Pancreas (tissue), 10 donors: ENCODE results near the gene MAZ. TPM values are rescaled to one million over a fixed set of nuclear protein-coding genes. Genes with fewer than 3 reads are reported as not detected.
A peak's percentile ranks its signal among the peaks of the same experiment; 100 is the strongest.

Experiments used
- ATAC-seq, 4 donors: fragments of 200-7000 bp; cut with Tn5 transposase; one replicate each; pipeline versions ENCODE4 v1.8.0 to v1.9.1; 2020; ENCODE audit warnings: mild to moderate bottlenecking in 4 of 4, moderate library complexity in 4 of 4
- DNase-seq, 6 donors: peaks; one replicate each; pipeline ENCODE4 v3.0.0-alpha.2; 2020
- FAIRE-seq: peaks from 2 replicates; lab custom pipeline; 2012; peaks lifted over from hg19 to GRCh38; lab: Jason Lieb, UNC
- H3K27ac ChIP-seq, 4 donors: fragments of 200-600 bp; sonication (generic); 1 replicate in 3 of 4; 2 replicates in 1 of 4; pipeline versions ENCODE4 v1.5.0 to v1.8.0; 2020
- H3K27me3 ChIP-seq, 4 donors: fragments of 200-600 bp; one replicate each; pipeline ENCODE4 v1.8.0; 2021
- H3K36me3 ChIP-seq, 3 donors: fragments of 200-600 bp; sonication (generic) in 1 of 3; one replicate each; pipeline versions ENCODE4 v1.5.0 to v1.8.0; 2020 to 2021
- H3K4me1 ChIP-seq, 3 donors: fragments of 200-600 bp; one replicate each; pipeline ENCODE4 v1.8.0; 2021
- H3K4me3 ChIP-seq, 4 donors: fragments of 200-600 bp; sonication (generic) in 2 of 4; one replicate each; pipeline versions ENCODE4 v1.5.0 to v1.8.0; 2020 to 2021
- H3K9me3 ChIP-seq, 4 donors: fragments of 200-600 bp; one replicate each; pipeline ENCODE4 v1.8.0; 2021
- CTCF ChIP-seq, 4 donors: fragments of 200-600 bp; sonication (generic) in 3 of 4; IDR thresholded peaks; one replicate each; pipeline versions ENCODE4 v1.5.0 to v1.8.0; 2021; ENCODE audit warnings: antibody characterized with exemption in 4 of 4
- WGBS, 2 donors: extraction: QIAGEN DNeasy Blood & Tissue Kit; methylation state at CpG; one replicate each; pipeline ENCODE4 v1.1.7; 2013; 5-methylcytosine and 5-hydroxymethylcytosine counted together
- intact Hi-C, 3 donors: fragments of 100-400 bp; cut with DNase I; formaldehyde crosslinking; loops; one replicate each; pipeline versions ENCODE4 v1.11.1 to v1.14.2; 2022
- polyA plus RNA-seq, 2 donors: library from polyadenylated mRNA; stranded (reverse); fragments of 200-250 nt; gene quantifications; one replicate each; pipeline ENCODE4 v1.2.3, GENCODE V29; 2013
- total RNA-seq, 6 donors: library from RNA; stranded (reverse); fragmentation: NEBNext Ultra II Directional in 4 of 6; extraction: Animal tissue kit (Norgen Biotek cat#: 25700) in 4 of 6; gene quantifications; one replicate each; pipeline versions ENCODE4 v1.2.1 to v1.2.4, GENCODE V29; 2021 to 2023
- donor health status: healthy with polysubstance abuse.
- donor health status: DM: no; HTN: no; CAD: no; lungs with moderate emphysema.
- donor health status: DM: no; HTN: no; CAD: no.
- donor health status: control.
- donor health status: control.
- donor health status: Bipolar disorder and iron deficiency.
- donor health status: DM: yes; HTN: yes; CAD: no.
- donor health status: DM: no; HTN: no; CAD: no.
- donor health status: DM: no; HTN: no; CAD: no.
- donor health status: DM: yes; HTN: yes; CAD: no.

MAZ gene
- total and polyA plus RNA-seq, 8 donors: 84.8 to 122 (median 96.2) TPM

- H3K27me3 ChIP-seq: no peaks in the 10 kb centered on the region
- intact Hi-C loops: loop anchor here in 1 of 3 donors (10.0 kb wide), 1 partner anchor 155 kb away; no protein-coding TSS in a partner anchor
- no peaks in the 10 kb centered on the region for H3K4me1 ChIP-seq
- no peak for TF ChIP-seq CTCF (IDR thresholded peaks at IDR 0.05)
- DNase-seq: no peak
- no peak overlapping the region for H3K27ac ChIP-seq
- no peak for FAIRE-seq
- H3K9me3 ChIP-seq: no peaks in the 10 kb centered on the region
- 75 to 77% methylated on average over 5 of the region's 5 CpGs for WGBS, 2 donors
- no peak for ATAC-seq
- no peak overlapping the region for H3K4me3 ChIP-seq
- peaks cover 0 to 23% (median 15%) of the 10 kb centered on the region in 3 donors for H3K36me3 ChIP-seq
Measured at GRCh38 chr16:29849505-29849904, 43.2 kb downstream of the MAZ start.

- Histone ChIP-seq H3K36me3 (peaks cover 0 to 19% (median 5%) of the 10 kb centered on the region in 3 donors), H3K4me1 (no peaks in the 10 kb centered on the region), H3K9me3 (no peaks in the 10 kb centered on the region), H3K27me3 (no peaks in the 10 kb centered on the region), H3K27ac (no peak overlapping the region), H3K4me3 (no peak overlapping the region)
- intact Hi-C loops: no loop called here
- TF ChIP-seq CTCF (IDR thresholded peaks at IDR 0.05): no peak
- FAIRE-seq: no peak
- WGBS, 2 donors: 66 to 76% methylated on average over 3 of the region's 3 CpGs
- no peak for DNase-seq
- no peak for ATAC-seq
Measured at GRCh38 chr16:29850998-29851397, 44.7 kb downstream of the MAZ start.

GRCh38 chr16:29852654-29853053 is 46.3 kb downstream of the MAZ start:
- no peaks in the 10 kb centered on the region for H3K27me3 ChIP-seq
- no peaks in the 10 kb centered on the region for H3K9me3 ChIP-seq
- H3K36me3 ChIP-seq: peaks cover 0 to 3% (median 0%) of the 10 kb centered on the region in 3 donors
- WGBS, 2 donors: 75 to 80% methylated on average over 7 of the region's 7 CpGs
- no peaks in the 10 kb centered on the region for H3K4me1 ChIP-seq
- no peak overlapping the region for H3K4me3 ChIP-seq
- peak in 1 of 4 donors; percentile 6 for ATAC-seq
- intact Hi-C loops: no loop called here
- H3K27ac ChIP-seq: no peak overlapping the region
- no peak for DNase-seq
- no peak for TF ChIP-seq CTCF (IDR thresholded peaks at IDR 0.05)
- FAIRE-seq: no peak

GRCh38 chr16:29854520-29855100 is 48.3 kb downstream of the MAZ start:
- no peak for TF ChIP-seq CTCF (IDR thresholded peaks at IDR 0.05)
- Histone ChIP-seq H3K4me1 (no peaks in the 10 kb centered on the region), H3K4me3 (no peak overlapping the region), H3K27me3 (no peaks in the 10 kb centered on the region), H3K9me3 (no peaks in the 10 kb centered on the region), H3K36me3 (peaks cover 0 to under 1% (median 0%) of the 10 kb centered on the region in 3 donors), H3K27ac (no peak overlapping the region)
- WGBS, 2 donors: 84 to 88% methylated on average over 5 of the region's 5 CpGs
- ATAC-seq (no peak), DNase-seq (no peak), FAIRE-seq (no peak)
- intact Hi-C loops: no loop called here

GRCh38 chr16:29857133-29857760 is 50.9 kb downstream of the MAZ start:
- intact Hi-C loops: no loop called here
- no peaks in the 10 kb centered on the region for H3K9me3 ChIP-seq
- ATAC-seq (no peak), DNase-seq (no peak), FAIRE-seq (no peak)
- TF ChIP-seq CTCF (IDR thresholded peaks at IDR 0.05): no peak
- H3K4me1 ChIP-seq: peaks cover 0 to 12% (median 11%) of the 10 kb centered on the region in 3 donors
- no peak overlapping the region for H3K4me3 ChIP-seq
- 76 to 85% methylated on average over 7 of the region's 7 CpGs for WGBS, 2 donors
- no peak overlapping the region for H3K27ac ChIP-seq
- peaks cover 0 to 9% (median 0%) of the 10 kb centered on the region in 3 donors for H3K36me3 ChIP-seq
- H3K27me3 ChIP-seq: no peaks in the 10 kb centered on the region
